Kidney (tissue), 14 donors: ENCODE results near the gene C5orf15. TPM values are rescaled to one million over a fixed set of nuclear protein-coding genes. Genes with fewer than 3 reads are reported as not detected.

Experiments used
- DNase-seq, 5 donors: peaks; one replicate each; pipeline ENCODE4 v3.0.0-alpha.2; 2013 to 2020
- FAIRE-seq: peaks from 2 replicates; lab custom pipeline; 2012; peaks lifted over from hg19 to GRCh38; lab: Jason Lieb, UNC
- H3K27ac ChIP-seq, 2 donors: one replicate each; pipeline ENCODE4 v1.7.0; 2013; ENCODE audit warnings: low read depth in 2 of 2, low read length in 2 of 2, inconsistent platforms in 1 of 2
- H3K27me3 ChIP-seq: one replicate; pipeline ENCODE4 v1.7.1; 2013; ENCODE audit warnings: low read length, inconsistent platforms; ENCODE audit not compliant: control insufficient read depth, insufficient read depth
- H3K36me3 ChIP-seq, 3 donors: one replicate each; pipeline versions ENCODE4 v1.7.0 to v1.7.1; 2013; ENCODE audit warnings: low read length in 3 of 3, control low read depth in 1 of 3, inconsistent platforms in 1 of 3; ENCODE audit not compliant: insufficient read depth in 3 of 3, control insufficient read depth in 2 of 3
- H3K4me1 ChIP-seq, 3 donors: one replicate each; pipeline versions ENCODE4 v1.7.0 to v1.7.1; 2013; ENCODE audit warnings: low read length in 3 of 3, inconsistent platforms in 1 of 3, low read depth in 1 of 3; ENCODE audit not compliant: control insufficient read depth in 2 of 3, insufficient read depth in 2 of 3
- H3K4me3 ChIP-seq, 3 donors: one replicate each; pipeline versions ENCODE4 v1.7.0 to v1.8.1; 2013; ENCODE audit warnings: low read length in 3 of 3, control low read depth in 1 of 3, inconsistent platforms in 1 of 3
- H3K9ac ChIP-seq, 3 donors: one replicate each; pipeline versions ENCODE4 v1.7.0 to v1.7.1; 2013; ENCODE audit warnings: low read length in 3 of 3, control low read depth in 1 of 3, inconsistent platforms in 1 of 3
- H3K9me3 ChIP-seq, 3 donors: one replicate each; pipeline versions ENCODE4 v1.7.0 to v1.7.1; 2013; ENCODE audit warnings: low read length in 3 of 3, control low read depth in 1 of 3, inconsistent platforms in 1 of 3; ENCODE audit not compliant: control insufficient read depth in 2 of 3, insufficient read depth in 1 of 3
- CTCF ChIP-seq: IDR thresholded peaks from 3 replicates; pipeline ENCODE4 v1.5.1; 2012; ENCODE audit warnings: mild to moderate bottlenecking, moderate library complexity, borderline replicate concordance; ENCODE audit not compliant: insufficient read depth; ENCODE audit errors: extremely low read depth
- intact Hi-C: fragments of 100-400 bp; cut with DNase I; formaldehyde crosslinking; loops from one replicate; pipeline ENCODE4 v1.11.1; 2022
- polyA plus RNA-seq: library from polyadenylated mRNA; stranded (reverse); fragments of 350-450 nt; fragmentation: Illumina TruSeq; extraction: RNeasy Lipid Tissue Mini Kit (QIAGEN cat#74804); gene quantifications from one replicate; pipeline ENCODE4 v1.2.3, GENCODE V29; 2014; ENCODE audit warnings: low read depth, low replicate concordance; ENCODE audit not compliant: insufficient read depth
- total RNA-seq: library from RNA; stranded (reverse); fragmentation: NEBNext Ultra II Directional; extraction: Animal tissue kit (Norgen Biotek cat#: 25700); gene quantifications from one replicate; pipeline ENCODE4 v1.2.1, GENCODE V29; 2021
- donor health status: control.
- donor health status: control.
- donor health status: control.
- donor health status: control.
- donor health status: control.
- donor health status: DM: yes; HTN: yes; CAD: no.
- donor health status: Normal renal cell carcinoma (clear cell type).

C5orf15 gene
- total and polyA plus RNA-seq, 2 donors from 2014 or later, result 43.9 to 54.4 TPM

- H3K4me3 ChIP-seq, result no peak overlapping the region
- intact Hi-C loops, result no loop called here
- TF ChIP-seq CTCF, result no peak
- H3K9ac ChIP-seq, result no peak overlapping the region
- no peaks in the 10 kb centered on the region for H3K36me3 ChIP-seq
- H3K27me3 ChIP-seq, result no peaks in the 10 kb centered on the region
- DNase-seq (no peak), FAIRE-seq (no peak)
- no peak overlapping the region for H3K27ac ChIP-seq
- peaks cover 0 to 16% (median 12%) of the 10 kb centered on the region in 3 donors for H3K4me1 ChIP-seq
- no peaks in the 10 kb centered on the region for H3K9me3 ChIP-seq
These were observed 44.1 kb downstream of the C5orf15 start for GRCh38 chr5:133924221-133924920.

GRCh38 chr5:133921979-133922378 lies 46.4 kb downstream of the C5orf15 start:
- Histone ChIP-seq H3K4me3 (no peak overlapping the region), H3K9me3 (no peaks in the 10 kb centered on the region), H3K4me1 (peaks cover 0 to 9% (median 9%) of the 10 kb centered on the region in 3 donors), H3K36me3 (no peaks in the 10 kb centered on the region), H3K27me3 (no peaks in the 10 kb centered on the region), H3K9ac (no peak overlapping the region), H3K27ac (no peak overlapping the region)
- FAIRE-seq (no peak), DNase-seq (no peak)
- intact Hi-C loops, result no loop called here
- no peak for TF ChIP-seq CTCF

- Histone ChIP-seq H3K4me1 (peaks cover 0 to 2% (median 2%) of the 10 kb centered on the region in 3 donors), H3K27ac (no peak overlapping the region), H3K4me3 (no peak overlapping the region), H3K27me3 (no peaks in the 10 kb centered on the region), H3K9me3 (no peaks in the 10 kb centered on the region), H3K9ac (no peak overlapping the region), H3K36me3 (no peaks in the 10 kb centered on the region)
- intact Hi-C loops, result no loop called here
- no peak for FAIRE-seq
- TF ChIP-seq CTCF, result no peak
- no peak for DNase-seq
These were observed 47.4 kb downstream of the C5orf15 start for GRCh38 chr5:133921069-133921468.
